NCI-H748 treated with DMSO at 0.1 percent for 48 hours (cell line): ENCODE measurements around the gene VWA8.
"Not testable (repeated sequence)": the region's sequence is repeated elsewhere in the genome, so short reads cannot be mapped to it uniquely, and the experiment has no call there.

ENCODE experiments used
- DNase-seq: peaks from one replicate; lab custom pipeline; 2025; lab: John Stamatoyannopoulos, UW

Gene VWA8

GRCh38 chr13:41554626-41555386 is 406.1 kb downstream of the VWA8 start:
- no peak for DNase-seq

DNA sequence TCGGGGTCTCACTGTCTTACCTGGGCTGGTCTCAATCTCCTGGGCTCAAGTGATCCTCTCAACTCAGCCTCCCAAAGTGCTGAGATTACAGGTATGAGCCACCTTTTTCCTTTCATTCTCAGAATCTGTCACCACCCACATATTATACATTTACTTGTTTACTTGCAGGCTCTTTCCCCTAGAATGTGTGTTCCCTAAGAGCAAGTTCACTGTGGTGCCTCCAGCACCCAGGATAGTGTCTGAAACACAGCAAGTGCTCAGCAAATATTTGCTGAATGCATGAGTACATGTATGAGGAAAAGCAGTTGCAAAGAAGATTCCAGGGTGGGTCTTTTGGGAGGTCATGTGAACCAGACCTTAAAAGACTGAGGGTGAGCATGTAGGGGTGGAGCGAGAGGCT is 406.7 kb downstream of the VWA8 start:
- DNase-seq = no peak

DNA sequence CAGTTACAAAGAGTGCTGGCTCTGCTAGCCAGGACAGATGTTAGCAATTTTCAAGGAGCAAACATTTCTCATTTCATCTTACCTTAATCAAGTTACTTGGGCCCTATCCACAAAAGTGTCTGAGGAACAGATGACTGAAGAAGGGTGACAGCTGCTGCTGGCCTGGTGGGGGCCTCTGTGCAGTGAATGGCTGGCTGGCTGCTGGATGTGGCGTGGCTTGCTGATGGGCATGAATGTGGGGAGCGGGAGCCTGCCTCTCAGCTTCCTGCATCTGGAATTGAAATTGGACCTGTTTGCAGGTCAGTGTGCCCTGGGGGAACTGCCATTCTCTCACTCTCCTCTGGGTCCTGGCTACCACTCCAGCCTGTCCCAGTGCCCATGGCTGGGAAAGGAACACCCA is 408.9 kb downstream of the VWA8 start:
- DNase-seq = no peak

DNA sequence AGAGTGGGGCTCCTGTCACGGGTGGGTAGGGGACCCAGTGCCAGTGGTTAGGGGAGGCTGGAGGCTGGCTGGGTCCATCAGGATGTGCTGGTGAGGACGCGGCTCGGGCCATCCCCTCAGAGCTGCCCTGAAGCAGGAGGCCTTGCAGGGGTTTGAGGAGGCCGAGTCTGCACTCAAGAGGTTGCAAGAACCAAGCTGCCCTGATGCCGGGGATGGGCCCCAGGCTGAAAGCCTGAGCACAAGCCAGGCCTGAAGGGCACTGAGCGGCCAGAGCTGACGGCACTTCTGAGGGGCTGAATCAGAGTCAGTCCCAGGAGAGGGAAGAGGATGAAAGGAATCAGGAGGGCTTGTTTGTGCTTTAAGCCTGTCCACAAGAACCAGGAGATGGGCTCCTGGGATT is 410.6 kb downstream of the VWA8 start:
- no peak for DNase-seq

DNA sequence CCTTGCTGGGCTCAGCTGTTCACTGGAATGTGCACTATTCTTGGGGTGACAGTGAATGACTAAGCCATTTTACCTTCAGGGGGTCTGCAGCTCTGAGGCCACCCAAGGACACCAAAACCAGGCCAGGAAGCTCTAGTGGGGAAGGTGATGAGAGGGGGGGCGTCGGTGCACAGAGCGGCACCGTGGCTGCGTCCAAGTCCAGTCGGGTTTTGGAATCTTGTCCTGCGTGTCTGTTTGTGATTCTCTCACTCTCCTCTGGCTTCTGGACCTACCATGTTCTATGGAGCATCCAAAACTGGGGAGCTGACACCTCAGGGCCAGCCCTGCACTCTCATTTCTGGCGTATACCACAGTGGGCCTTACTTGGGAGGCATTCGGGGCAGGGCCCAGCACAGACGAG is 411.4 kb downstream of the VWA8 start:
- DNase-seq = no peak

- no peak for DNase-seq
These were observed 412.0 kb downstream of the VWA8 start for GRCh38 chr13:41548910-41549309.

GRCh38 chr13:41548031-41548430 is 412.9 kb downstream of the VWA8 start:
- no peak for DNase-seq

GRCh38 chr13:41547251-41548000 is 413.5 kb downstream of the VWA8 start:
- no peak for DNase-seq

DNA sequence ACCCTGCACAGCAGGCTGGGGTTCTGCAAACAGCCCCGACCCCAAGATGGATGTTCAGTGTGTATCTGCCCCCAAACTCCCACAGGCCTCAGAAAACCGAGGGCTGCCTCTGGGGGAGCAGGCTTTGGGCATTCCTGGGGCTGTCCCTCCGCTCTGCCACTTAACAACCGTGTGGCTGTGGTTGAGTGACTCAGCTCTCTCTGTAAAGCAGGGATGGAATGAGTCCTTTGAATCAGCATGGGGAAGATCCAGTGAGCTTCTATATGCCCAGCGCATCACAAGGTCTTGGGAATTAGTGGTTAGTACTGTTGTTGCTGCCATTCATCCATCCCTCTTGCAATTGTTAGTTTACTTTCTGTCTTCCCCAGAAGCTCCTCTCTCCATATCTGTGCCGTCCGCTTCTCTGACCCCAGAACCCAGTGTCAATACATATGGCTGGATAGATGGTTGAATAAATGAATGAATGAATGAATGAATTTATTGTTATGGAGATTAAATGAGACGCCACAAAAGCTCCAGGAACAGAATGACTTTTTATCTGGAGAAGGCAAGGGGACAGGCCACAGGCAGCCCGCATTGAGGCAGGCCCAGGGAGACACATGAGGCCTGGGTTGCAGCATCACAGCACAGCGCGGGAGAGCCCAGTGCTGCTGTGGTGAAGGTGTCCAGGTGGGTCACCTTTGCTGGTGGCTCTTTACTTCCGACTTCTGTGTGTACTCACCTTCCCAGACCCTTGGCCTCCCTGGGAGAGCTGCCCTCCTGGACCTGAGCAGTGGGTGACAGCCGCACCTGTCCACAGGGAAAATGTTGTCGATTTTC is 414.3 kb downstream of the VWA8 start:
- DNase-seq = no peak

DNA sequence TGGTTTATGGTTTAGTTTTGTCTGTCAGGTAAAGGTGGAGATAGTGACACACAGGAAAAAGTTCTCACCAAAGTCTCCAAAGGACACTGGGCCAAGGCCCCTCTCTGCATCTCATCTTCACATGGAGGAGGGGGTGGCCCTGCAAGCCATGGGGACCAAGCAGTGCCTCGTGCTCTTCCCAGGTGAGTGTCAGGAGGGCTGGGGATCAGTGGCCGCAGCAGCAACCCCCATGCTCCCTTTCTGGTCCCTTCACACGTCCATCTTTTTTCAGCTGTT is 415.5 kb downstream of the VWA8 start:
- DNase-seq = no peak

- no peak for DNase-seq
These were observed 417.1 kb downstream of the VWA8 start for GRCh38 chr13:41543664-41544300.

DNA sequence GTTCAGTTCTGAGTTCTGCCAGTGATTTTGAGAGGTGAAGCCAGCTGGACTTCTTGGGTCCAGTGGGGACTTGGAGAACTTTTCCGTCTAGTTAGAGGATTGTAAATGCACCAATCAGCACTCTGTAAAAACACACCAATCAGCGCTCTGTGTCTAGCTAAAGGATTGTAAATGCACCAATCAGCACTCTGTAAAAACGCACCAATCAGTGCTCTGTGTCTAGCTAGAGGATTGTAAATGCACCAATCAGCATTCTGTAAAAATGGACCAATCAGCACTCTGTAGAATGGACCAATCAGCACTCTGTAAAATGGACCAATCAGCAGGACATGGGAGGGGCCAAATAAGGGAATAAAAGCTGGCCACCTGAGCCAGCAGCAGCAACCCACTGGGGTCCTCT is 418.1 kb downstream of the VWA8 start:
- DNase-seq = not testable (repeated sequence)

DNA sequence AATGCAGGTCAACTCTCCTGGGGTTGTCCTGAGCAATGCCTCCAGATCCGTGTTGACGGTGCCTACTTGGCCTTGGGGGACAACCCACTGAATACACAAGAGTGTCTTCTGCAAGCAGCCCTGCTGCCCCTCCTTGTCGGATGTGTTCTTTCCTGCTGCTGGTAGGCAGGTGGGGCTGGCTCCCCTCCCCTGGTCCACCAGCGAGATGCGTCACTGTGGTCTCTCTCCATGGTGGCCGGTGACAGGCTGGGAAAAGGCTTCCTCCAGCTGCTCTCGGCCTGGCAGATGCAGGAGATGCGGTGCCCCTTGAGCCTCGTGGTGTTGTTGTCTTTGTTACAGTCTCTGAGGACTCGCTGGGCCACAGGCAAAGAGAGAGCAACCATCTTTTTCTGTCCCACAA is 418.6 kb downstream of the VWA8 start:
- no peak for DNase-seq

GRCh38 chr13:41541142-41541938 is 419.6 kb downstream of the VWA8 start:
- no peak for DNase-seq

- DNase-seq = not testable (repeated sequence)
These were observed 420.7 kb downstream of the VWA8 start for GRCh38 chr13:41540240-41540639.

DNA sequence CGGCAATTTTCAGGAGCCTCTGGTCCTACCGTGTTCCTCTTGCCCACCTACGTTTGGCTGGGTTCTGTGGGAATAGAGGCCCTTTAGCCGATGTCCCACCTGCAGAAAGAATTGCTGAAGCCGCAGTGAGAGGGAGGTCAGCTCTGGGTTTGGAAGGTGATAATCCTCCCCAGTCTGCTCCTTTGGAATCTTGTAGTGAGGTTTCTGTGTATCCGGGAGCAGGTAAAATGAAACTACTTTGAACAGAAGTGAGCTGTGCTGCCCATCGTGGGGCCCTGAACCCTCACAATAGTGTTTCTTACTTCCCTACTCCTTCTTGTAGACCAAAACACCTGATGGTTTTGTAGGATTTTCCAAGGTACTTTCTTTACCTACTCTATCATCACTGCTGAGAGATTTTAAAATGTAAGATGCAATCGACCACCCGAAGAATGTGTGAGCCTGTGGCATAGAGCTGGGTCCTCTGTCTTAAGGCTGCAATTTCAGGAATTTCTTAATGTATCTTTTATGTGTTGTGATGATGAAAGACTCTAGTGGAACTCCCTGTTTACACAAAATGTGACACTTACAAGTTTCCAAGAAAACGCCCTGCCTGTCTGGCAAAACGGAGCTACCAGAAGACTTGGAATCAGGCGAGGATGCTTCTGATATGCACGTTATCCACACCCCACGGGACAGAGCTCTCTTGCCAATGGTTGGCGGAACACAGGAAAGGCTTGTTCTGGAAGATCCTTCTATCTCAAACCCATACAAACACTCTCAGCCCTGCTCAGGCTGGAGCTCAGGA is 427.4 kb downstream of the VWA8 start:
- DNase-seq = no peak

GRCh38 chr13:41528021-41528420 is 432.9 kb downstream of the VWA8 start:
- DNase-seq = no peak

DNA sequence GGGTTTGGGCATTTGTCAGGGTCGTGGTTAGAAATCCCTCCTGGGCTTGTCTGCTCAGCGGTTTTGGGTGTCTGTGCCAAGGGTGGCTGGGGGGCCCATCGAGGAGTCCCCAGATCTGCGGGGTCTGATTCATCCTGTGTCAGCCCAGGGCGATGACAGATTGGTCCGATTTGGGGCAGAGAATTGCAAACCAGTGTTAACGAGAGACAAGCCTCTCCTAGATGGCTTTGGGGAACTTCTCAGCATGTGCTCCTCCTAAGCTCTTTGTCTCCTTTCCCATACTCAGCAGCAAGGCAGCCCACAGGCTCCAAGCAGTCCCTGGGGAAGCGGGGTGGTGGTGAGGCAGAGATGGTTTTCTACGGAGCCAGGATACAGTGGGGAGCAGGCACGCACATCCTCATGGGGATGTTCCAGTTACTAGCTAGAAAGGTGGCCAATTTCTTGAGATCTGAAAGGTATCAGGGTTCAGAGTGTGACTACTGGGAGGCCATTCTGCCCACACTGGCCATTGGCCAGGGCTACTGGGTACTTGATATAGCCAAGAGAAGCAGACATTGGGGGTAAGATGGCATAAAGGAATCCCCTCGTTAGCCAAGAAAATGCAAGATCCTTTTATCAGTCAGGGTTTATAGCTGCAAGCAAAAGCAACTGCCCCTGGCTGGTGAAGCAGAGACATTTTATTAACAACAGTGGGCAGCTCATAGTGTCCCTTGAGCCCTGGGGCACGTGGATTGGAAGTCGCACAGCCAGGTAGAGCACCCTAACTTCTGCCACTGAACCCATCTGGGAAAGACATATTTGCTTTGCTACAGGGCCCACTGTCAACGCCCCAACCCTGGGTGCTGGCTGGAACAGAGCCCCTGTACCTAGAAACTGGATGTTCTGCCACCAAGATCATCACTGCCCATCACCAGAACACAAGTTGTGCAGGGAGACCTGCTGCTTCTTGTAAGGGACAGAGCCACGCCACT is 440.0 kb downstream of the VWA8 start:
- no peak for DNase-seq

DNA sequence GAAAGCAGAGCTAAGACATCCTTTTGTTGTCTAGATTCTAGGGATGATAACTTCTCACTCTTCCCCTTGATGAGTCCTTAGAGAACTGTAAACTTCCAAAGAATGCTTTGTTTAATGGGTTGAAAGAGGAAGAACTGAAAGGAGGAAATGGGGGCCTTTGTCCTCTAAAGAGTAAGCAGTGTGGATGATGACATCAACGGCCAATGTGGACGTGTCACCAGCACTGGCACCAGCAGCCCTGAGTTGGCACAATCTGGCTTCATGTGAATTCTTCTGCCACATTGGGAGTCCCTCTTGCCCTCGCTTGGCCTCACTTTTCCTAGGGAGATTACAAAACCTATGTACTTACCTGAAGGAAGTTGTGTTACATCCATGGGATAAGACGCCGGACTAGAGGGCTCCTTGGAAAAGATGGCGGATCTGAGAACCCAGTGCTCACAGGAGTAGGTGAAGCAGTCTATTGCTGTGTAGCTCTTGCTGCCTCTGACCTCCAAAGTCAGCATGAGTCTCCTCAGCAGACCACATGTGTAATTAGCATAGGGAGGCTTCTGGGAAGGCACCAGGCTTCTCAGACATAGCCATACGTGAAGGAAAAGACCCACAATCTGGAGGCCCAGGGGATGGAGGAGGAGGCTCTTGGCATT is 440.8 kb downstream of the VWA8 start:
- DNase-seq = no peak
